GM23338 (cell line): ENCODE data around the gene MFSD2A. TPM values are rescaled to one million over a fixed set of nuclear protein-coding genes. Genes with fewer than 3 reads are reported as not detected.

Experiments
- ATAC-seq: fragments of 200-7000 bp; cut with Tn5 transposase; 3 replicates; pipeline ENCODE4 v1.9.1; 2020
- DNase-seq: peaks from one replicate; pipeline ENCODE4 v3.0.0-alpha.2; 2015; ENCODE audit warnings: low spot score
- H2AFZ ChIP-seq: fragments of 200-600 bp; sonication (generic); 2 replicates; pipeline ENCODE4 v1.8.0; 2016; ENCODE audit warnings: antibody characterized with exemption, mild to moderate bottlenecking, moderate library complexity
- H3F3A ChIP-seq: fragments of 200-600 bp; sonication (generic); replicated peaks from 2 replicates; pipeline ENCODE4 v1.8.0; 2017; ENCODE audit warnings: antibody characterized with exemption, mixed run types, low read depth
- H3K27ac ChIP-seq: fragments of 200-600 bp; sonication (generic); 2 replicates; pipeline ENCODE4 v1.6.1; 2016; ENCODE audit warnings: low read depth
- H3K27me3 ChIP-seq: fragments of 200-600 bp; sonication (generic); 2 replicates; pipeline ENCODE4 v1.8.0; 2016; ENCODE audit warnings: mild to moderate bottlenecking, mixed run types, moderate library complexity; ENCODE audit not compliant: insufficient read depth
- H3K36me3 ChIP-seq: fragments of 200-600 bp; sonication (generic); 2 replicates; pipeline ENCODE4 v1.8.0; 2016; ENCODE audit warnings: mild to moderate bottlenecking; ENCODE audit not compliant: insufficient read depth
- H3K4me1 ChIP-seq: fragments of 200-600 bp; sonication (generic); 2 replicates; pipeline ENCODE4 v1.8.0; 2016; ENCODE audit warnings: mild to moderate bottlenecking, moderate library complexity; ENCODE audit not compliant: insufficient read depth
- H3K4me2 ChIP-seq: fragments of 200-600 bp; sonication (generic); 2 replicates; pipeline ENCODE4 v1.7.1; 2017; ENCODE audit warnings: mixed run types
- H3K4me3 ChIP-seq: fragments of 200-600 bp; sonication (generic); 2 replicates; pipeline ENCODE4 v1.6.1; 2016; ENCODE audit warnings: mixed run types
- H3K79me2 ChIP-seq: fragments of 200-600 bp; sonication (generic); replicated peaks from 2 replicates; pipeline ENCODE4 v1.8.0; 2017; ENCODE audit warnings: mild to moderate bottlenecking; ENCODE audit not compliant: insufficient read depth
- H3K9me2 ChIP-seq: fragments of 200-600 bp; sonication (generic); 2 replicates; pipeline ENCODE4 v1.8.0; 2017; ENCODE audit not compliant: insufficient read depth
- H4K20me1 ChIP-seq: fragments of 200-600 bp; sonication (generic); replicated peaks from 2 replicates; pipeline ENCODE4 v1.8.0; 2017; ENCODE audit warnings: mild to moderate bottlenecking; ENCODE audit not compliant: insufficient read depth
- H3K27ac Mint-ChIP-seq: 2 replicates; pipeline ENCODE4 v1.8.0; 2020; ENCODE audit warnings: inconsistent platforms, mild to moderate bottlenecking, moderate library complexity, mixed read lengths
- H3K27me3 Mint-ChIP-seq: 3 replicates; pipeline ENCODE4 v1.8.0; 2022; ENCODE audit warnings: low read depth, mild to moderate bottlenecking, moderate library complexity, mixed read lengths, inconsistent platforms; ENCODE audit not compliant: insufficient read depth, poor library complexity
- H3K36me3 Mint-ChIP-seq: 3 replicates; pipeline ENCODE4 v1.8.0; 2021; ENCODE audit warnings: low read depth, mild to moderate bottlenecking, inconsistent platforms, moderate library complexity, mixed read lengths
- H3K4me1 Mint-ChIP-seq: 3 replicates; pipeline ENCODE4 v1.8.0; 2020; ENCODE audit warnings: mild to moderate bottlenecking, inconsistent platforms, mixed read lengths
- H3K4me3 Mint-ChIP-seq: 3 replicates; pipeline ENCODE4 v1.8.0; 2021; ENCODE audit warnings: moderate library complexity, mild to moderate bottlenecking, inconsistent platforms, mixed read lengths
- H3K9me3 Mint-ChIP-seq: 3 replicates; pipeline ENCODE4 v1.8.0; 2020; ENCODE audit warnings: moderate library complexity, mild to moderate bottlenecking, inconsistent platforms, mixed read lengths
- CREB1 ChIP-seq: fragments of 250-450 bp; sonication (Bioruptor Pico); IDR thresholded peaks from 2 replicates; pipeline ENCODE4 v1.5.0; 2020; ENCODE audit warnings: low read depth, mild to moderate bottlenecking, moderate library complexity
- ETS1 ChIP-seq: IDR thresholded peaks from 2 replicates; pipeline ENCODE4 v1.6.1; 2016; ENCODE audit warnings: antibody characterized with exemption
- EZH2 ChIP-seq: fragments of 200-600 bp; sonication (generic); IDR thresholded peaks from one replicate; pipeline ENCODE4 v1.8.0; 2017; ENCODE audit warnings: antibody characterized with exemption, mild to moderate bottlenecking, low read depth; ENCODE audit not compliant: unreplicated experiment
- EZH2phosphoT487 ChIP-seq: fragments of 200-600 bp; sonication (generic); IDR thresholded peaks from one replicate; pipeline ENCODE4 v1.8.1; 2018; ENCODE audit warnings: antibody characterized with exemption; ENCODE audit not compliant: unreplicated experiment
- JUNB ChIP-seq: IDR thresholded peaks from one replicate; pipeline ENCODE4 v1.6.1; 2016; ENCODE audit warnings: antibody characterized with exemption; ENCODE audit not compliant: unreplicated experiment
- NANOG ChIP-seq: IDR thresholded peaks from 2 replicates; pipeline ENCODE4 v1.6.1; 2016; ENCODE audit warnings: antibody characterized with exemption, borderline replicate concordance
- POLR2AphosphoS5 ChIP-seq: IDR thresholded peaks from 2 replicates; pipeline ENCODE4 v1.6.1; 2016; ENCODE audit warnings: antibody characterized with exemption, low read depth
- STAT1 ChIP-seq: IDR thresholded peaks from one replicate; pipeline ENCODE4 v1.6.1; 2016; ENCODE audit warnings: antibody characterized with exemption; ENCODE audit not compliant: unreplicated experiment
- ZNF114 ChIP-seq: fragments of 250-450 bp; sonication (Bioruptor Pico); IDR thresholded peaks from 2 replicates; pipeline ENCODE4 v1.5.0; 2020; ENCODE audit warnings: mild to moderate bottlenecking, moderate library complexity
- ZNF331 ChIP-seq: fragments of 250-450 bp; sonication (Bioruptor Pico); IDR thresholded peaks from 2 replicates; pipeline ENCODE4 v1.5.0; 2020; ENCODE audit warnings: low read depth, mild to moderate bottlenecking, moderate library complexity
- ZNF462 ChIP-seq: fragments of 250-450 bp; sonication (Bioruptor Pico); IDR thresholded peaks from 2 replicates; pipeline ENCODE4 v1.5.0; 2020; ENCODE audit warnings: mild to moderate bottlenecking, moderate library complexity
- polyA plus RNA-seq: library from polyadenylated mRNA; unstranded; fragments of >200 nt; fragmentation: Nextera tagmentation; extraction: Ambion mirVana; gene quantifications from 2 replicates; pipeline ENCODE4 v1.2.1, GENCODE V29; 2016
- total RNA-seq: library from RNA; depleted of rRNA; stranded (reverse); fragments of >200 nt; shearing (Covaris generic); gene quantifications from 2 replicates; pipeline ENCODE4 v1.2.3, GENCODE V29; 2014
- TF ChIP-seq, protein P1 (sequence below): IDR thresholded peaks from one replicate; pipeline ENCODE4 v1.6.1; 2018; ENCODE audit warnings: antibody characterized with exemption; ENCODE audit not compliant: unreplicated experiment
- TF ChIP-seq, protein P2 (sequence below), 2 experiments: fragments of 200-600 bp in 1 of 2; sonication (generic) in 1 of 2; conservative IDR thresholded peaks; 2 replicates each; pipeline versions ENCODE4 v1.5.1 to v1.6.1; 2016 to 2017; ENCODE audit warnings: antibody characterized with exemption in 2 of 2, low read depth in 2 of 2, mild to moderate bottlenecking in 2 of 2, moderate library complexity in 1 of 2

The MFSD2A gene
- total and polyA plus RNA-seq, 2 experiments from 2014 or later, result 16.1 to 23.9 TPM

DNA sequence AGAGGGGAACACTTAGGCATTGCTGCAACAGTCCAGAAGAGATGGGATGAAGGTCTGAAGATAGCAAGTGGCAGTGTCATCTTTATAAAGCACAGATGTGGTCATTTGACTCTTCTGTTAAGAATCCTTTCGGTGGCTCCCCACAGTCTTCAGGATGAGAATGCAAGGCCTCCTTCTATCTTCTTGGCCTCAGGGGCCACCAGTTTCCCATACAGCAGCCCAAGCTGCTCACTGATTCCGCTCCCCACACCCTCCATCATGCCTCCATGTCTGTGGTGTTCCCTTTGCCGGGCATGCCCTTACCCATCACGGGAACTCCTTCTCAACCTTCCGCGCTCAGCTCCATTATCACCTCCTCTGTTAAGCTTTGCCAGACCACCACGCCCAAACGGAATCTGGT is 16.1 kb upstream of the MFSD2A start:
- Histone ChIP-seq H3K4me1 (peaks cover 11% of the 10 kb centered on the region; the same call in 1 of the 2 replicates), H3K4me2 (no peak overlapping the region), H4K20me1 (no peaks in the 10 kb centered on the region), H3K4me3 (no peak overlapping the region), H3K9me2 (0 out of 2 replicates have a peak, but pooled peaks cover 5% of the 10 kb centered on the region), H2AFZ (no peak overlapping the region), H3K27me3 (no peaks in the 10 kb centered on the region), H3K36me3 (no peaks in the 10 kb centered on the region), H3F3A (no peaks in the 10 kb centered on the region), H3K27ac (no peak overlapping the region), H3K79me2 (no peaks in the 10 kb centered on the region)
- TF ChIP-seq JUNB (no peak), ETS1 (no peak), EZH2phosphoT487 (no peak), EZH2 (no peak), STAT1 (no peak), ZNF462 (CRISPR knock-in tag) (no peak), POLR2AphosphoS5 (no peak), ZNF331 (no peak), CREB1 (CRISPR knock-in tag) (no peak), ZNF114 (CRISPR knock-in tag) (no peak), NANOG (no peak)
- TF ChIP-seq, protein P1, sequence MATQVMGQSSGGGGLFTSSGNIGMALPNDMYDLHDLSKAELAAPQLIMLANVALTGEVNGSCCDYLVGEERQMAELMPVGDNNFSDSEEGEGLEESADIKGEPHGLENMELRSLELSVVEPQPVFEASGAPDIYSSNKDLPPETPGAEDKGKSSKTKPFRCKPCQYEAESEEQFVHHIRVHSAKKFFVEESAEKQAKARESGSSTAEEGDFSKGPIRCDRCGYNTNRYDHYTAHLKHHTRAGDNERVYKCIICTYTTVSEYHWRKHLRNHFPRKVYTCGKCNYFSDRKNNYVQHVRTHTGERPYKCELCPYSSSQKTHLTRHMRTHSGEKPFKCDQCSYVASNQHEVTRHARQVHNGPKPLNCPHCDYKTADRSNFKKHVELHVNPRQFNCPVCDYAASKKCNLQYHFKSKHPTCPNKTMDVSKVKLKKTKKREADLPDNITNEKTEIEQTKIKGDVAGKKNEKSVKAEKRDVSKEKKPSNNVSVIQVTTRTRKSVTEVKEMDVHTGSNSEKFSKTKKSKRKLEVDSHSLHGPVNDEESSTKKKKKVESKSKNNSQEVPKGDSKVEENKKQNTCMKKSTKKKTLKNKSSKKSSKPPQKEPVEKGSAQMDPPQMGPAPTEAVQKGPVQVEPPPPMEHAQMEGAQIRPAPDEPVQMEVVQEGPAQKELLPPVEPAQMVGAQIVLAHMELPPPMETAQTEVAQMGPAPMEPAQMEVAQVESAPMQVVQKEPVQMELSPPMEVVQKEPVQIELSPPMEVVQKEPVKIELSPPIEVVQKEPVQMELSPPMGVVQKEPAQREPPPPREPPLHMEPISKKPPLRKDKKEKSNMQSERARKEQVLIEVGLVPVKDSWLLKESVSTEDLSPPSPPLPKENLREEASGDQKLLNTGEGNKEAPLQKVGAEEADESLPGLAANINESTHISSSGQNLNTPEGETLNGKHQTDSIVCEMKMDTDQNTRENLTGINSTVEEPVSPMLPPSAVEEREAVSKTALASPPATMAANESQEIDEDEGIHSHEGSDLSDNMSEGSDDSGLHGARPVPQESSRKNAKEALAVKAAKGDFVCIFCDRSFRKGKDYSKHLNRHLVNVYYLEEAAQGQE, result no peak
- TF ChIP-seq, protein P2, sequence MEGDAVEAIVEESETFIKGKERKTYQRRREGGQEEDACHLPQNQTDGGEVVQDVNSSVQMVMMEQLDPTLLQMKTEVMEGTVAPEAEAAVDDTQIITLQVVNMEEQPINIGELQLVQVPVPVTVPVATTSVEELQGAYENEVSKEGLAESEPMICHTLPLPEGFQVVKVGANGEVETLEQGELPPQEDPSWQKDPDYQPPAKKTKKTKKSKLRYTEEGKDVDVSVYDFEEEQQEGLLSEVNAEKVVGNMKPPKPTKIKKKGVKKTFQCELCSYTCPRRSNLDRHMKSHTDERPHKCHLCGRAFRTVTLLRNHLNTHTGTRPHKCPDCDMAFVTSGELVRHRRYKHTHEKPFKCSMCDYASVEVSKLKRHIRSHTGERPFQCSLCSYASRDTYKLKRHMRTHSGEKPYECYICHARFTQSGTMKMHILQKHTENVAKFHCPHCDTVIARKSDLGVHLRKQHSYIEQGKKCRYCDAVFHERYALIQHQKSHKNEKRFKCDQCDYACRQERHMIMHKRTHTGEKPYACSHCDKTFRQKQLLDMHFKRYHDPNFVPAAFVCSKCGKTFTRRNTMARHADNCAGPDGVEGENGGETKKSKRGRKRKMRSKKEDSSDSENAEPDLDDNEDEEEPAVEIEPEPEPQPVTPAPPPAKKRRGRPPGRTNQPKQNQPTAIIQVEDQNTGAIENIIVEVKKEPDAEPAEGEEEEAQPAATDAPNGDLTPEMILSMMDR (conservative IDR thresholded peaks at IDR 0.05; ENCODE audit: low read depth in 2 of 2), result no peak
- Mint-ChIP-seq H3K27me3 (peaks cover 8% of the 10 kb centered on the region), H3K27ac (no peak overlapping the region), H3K36me3 (no peaks in the 10 kb centered on the region), H3K4me3 (no peak overlapping the region), H3K9me3 (no peaks in the 10 kb centered on the region; the same call in 2 of the 3 replicates), H3K4me1 (peaks cover 9% of the 10 kb centered on the region)
- ATAC-seq (no peak), DNase-seq (no peak)
